Epithelial cell of proximal tubule (primary cell): ENCODE results near the gene FGD4. TPM values are rescaled to one million over a fixed set of nuclear protein-coding genes. Genes with fewer than 3 reads are reported as not detected.

Experiments
- DNase-seq: peaks from one replicate; pipeline ENCODE4 v3.0.0-alpha.2; 2011; ENCODE audit warnings: low read depth
- H3K4me3 ChIP-seq: 2 replicates; pipeline ENCODE4 v1.5.1; 2011; ENCODE audit warnings: low read depth, mild to moderate bottlenecking, low read length
- total RNA-seq: library from RNA; depleted of rRNA; stranded (reverse); fragments of >200 nt; gene quantifications from 2 replicates; pipeline ENCODE4 v1.2.3, GENCODE V29; 2015
- TF ChIP-seq, protein P1 (sequence below): conservative IDR thresholded peaks from 2 replicates; pipeline ENCODE4 v1.5.1; 2012; ENCODE audit warnings: low read depth, mild to moderate bottlenecking, low read length

FGD4 gene
- total RNA-seq, 1 donor from 2014 or later = 19.9 TPM

GRCh38 chr12:32402170-32402569 lies 2.8 kb downstream of the FGD4 start:
- TF ChIP-seq, protein P1, sequence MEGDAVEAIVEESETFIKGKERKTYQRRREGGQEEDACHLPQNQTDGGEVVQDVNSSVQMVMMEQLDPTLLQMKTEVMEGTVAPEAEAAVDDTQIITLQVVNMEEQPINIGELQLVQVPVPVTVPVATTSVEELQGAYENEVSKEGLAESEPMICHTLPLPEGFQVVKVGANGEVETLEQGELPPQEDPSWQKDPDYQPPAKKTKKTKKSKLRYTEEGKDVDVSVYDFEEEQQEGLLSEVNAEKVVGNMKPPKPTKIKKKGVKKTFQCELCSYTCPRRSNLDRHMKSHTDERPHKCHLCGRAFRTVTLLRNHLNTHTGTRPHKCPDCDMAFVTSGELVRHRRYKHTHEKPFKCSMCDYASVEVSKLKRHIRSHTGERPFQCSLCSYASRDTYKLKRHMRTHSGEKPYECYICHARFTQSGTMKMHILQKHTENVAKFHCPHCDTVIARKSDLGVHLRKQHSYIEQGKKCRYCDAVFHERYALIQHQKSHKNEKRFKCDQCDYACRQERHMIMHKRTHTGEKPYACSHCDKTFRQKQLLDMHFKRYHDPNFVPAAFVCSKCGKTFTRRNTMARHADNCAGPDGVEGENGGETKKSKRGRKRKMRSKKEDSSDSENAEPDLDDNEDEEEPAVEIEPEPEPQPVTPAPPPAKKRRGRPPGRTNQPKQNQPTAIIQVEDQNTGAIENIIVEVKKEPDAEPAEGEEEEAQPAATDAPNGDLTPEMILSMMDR = no peak
- DNase-seq = no peak
- H3K4me3 ChIP-seq = no peak overlapping the region

GRCh38 chr12:32402946-32403345 lies 3.6 kb downstream of the FGD4 start:
- no peak overlapping the region for H3K4me3 ChIP-seq
- TF ChIP-seq, protein P1 = no peak
- DNase-seq = no peak

DNA sequence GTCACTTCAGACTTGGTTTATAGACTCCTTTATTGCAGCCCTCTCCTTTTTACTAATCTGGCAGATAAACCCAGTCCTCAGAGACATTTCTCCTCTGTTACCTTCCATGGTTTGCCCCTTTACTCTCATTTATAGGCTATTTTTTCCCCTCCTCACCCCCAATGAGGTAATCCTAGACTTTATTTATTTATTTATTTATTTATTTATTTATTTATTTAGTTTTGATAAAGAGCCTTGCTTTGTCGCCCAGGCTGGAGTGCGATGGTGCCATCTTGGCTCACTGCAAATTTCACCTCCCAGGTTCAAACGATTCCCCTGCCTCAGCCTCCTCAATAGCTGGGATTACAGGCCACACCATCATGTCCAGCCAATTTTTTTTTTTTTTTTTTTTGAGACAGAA lies 8.4 kb downstream of the FGD4 start:
- H3K4me3 ChIP-seq = no peak overlapping the region
- no peak for DNase-seq
- TF ChIP-seq, protein P1 = no peak

- TF ChIP-seq, protein P1 = no peak
- no peak for DNase-seq
- no peak overlapping the region for H3K4me3 ChIP-seq
Measured at GRCh38 chr12:32413412-32413811, 14.1 kb downstream of the FGD4 start.

- no peak for DNase-seq
Measured at GRCh38 chr12:32418221-32418620, 18.9 kb downstream of the FGD4 start.

GRCh38 chr12:32418903-32419519 lies 19.7 kb downstream of the FGD4 start:
- no peak overlapping the region for H3K4me3 ChIP-seq
- DNase-seq = no peak

More at GRCh38 chr12:32418221-32418620, 18.9 kb downstream of the FGD4 start:
- TF ChIP-seq, protein P1 = no peak
- H3K4me3 ChIP-seq = no peak overlapping the region

GRCh38 chr12:32419520-32419960 lies 20.2 kb downstream of the FGD4 start:
- TF ChIP-seq, protein P1 = no peak
- no peak for DNase-seq
- H3K4me3 ChIP-seq = no peak overlapping the region

More at GRCh38 chr12:32418903-32419519, 19.7 kb downstream of the FGD4 start:
- TF ChIP-seq, protein P1 = no peak
